Measurements from ENCODE around the gene CCL23.
"Not testable (repeated sequence)": the region's sequence is repeated elsewhere in the genome, so short reads cannot be mapped to it uniquely, and the experiment has no call there.

Gene CCL23

GRCh38 chr17:36017799-36018198 is at the start of gene CCL23:
TSS of gene CCL23 (minus strand) at chr17:36017972. CDS start at chr17:36017897, 75 bp downstream.
- DNase-seq (ENCODE audit: low read depth, low spot score) = no peak

DNA sequence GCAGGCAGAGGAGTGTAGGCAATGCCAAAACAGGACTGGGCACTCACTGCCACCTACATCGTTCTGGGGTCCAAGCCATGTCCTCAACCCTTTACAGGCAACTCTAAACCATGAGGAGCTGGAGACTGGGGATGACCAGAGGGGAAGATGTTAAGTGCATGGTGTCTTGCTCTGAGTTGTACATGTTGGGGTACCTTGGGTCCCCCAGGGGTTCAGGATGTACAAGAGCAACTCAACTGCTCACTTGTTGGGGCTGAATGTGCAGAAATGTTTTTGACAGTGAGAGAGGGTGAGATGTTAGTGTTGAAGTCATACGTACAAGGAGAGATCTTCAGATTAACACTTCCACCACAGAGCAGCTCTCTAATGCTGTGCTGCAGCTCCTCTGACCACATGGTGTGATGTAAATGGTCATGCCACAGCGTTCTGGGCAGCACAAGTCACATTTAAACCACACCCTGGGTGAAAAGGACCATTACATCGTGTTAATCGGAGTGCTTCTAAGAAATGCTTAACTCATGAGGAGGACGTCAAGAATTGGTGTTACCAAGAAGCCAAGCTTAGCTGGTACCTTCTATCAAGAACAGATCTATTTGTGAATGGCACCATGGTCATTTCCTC is 48.7 kb upstream of the CCL23 start:
- no peak for DNase-seq (ENCODE audit: low read depth, low spot score)

GRCh38 chr17:36063786-36064541 is 46.2 kb upstream of the CCL23 start, which contains the start of gene CCL18:
TSS of gene CCL18 (plus strand) at chr17:36064272. CDS start at chr17:36064343, 71 bp downstream.
- DNase-seq (ENCODE audit: low read depth, low spot score) = no peak

DNA sequence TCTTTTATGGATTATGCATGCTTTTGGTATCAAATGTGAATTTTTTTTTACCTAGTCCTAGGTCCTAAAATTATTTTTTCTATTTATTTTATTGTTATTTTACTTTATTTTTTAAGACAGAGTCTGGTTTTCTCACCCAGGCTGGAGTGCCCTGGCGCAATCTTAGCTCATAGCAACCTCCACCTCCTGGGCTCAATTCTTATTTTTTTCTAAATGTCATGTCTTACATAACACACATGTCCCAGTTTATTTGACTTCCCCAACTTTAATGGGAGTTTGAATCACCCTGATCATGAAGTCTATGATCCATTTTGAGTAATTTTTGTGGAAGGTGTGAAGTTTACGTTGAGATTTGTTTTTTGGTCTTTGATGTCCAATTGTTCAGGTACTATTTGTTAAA is 43.0 kb upstream of the CCL23 start:
- DNase-seq (ENCODE audit: low read depth, low spot score) = no peak

GRCh38 chr17:36059406-36059805 is 41.6 kb upstream of the CCL23 start:
- no peak for DNase-seq (ENCODE audit: low read depth, low spot score)

DNA sequence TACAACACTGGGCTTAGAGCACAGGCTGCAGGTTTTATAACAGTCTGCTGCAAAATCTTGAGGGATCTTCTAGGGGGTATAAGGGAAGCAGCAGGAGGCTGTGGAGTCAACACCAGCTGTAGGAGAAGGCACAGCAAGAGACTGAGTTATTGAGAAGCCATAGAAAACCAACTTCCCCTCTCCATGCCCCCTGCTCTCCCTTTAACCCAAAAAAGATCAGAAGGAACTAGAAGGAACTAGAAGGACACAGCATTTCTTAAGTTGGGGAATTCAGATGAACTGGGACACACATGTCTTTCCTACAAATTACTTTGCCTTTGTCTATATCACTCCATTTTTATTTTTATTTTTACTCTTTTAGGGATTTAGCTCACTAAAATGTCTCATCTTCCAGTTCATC is 40.1 kb upstream of the CCL23 start:
- no peak for DNase-seq (ENCODE audit: low read depth, low spot score)

- DNase-seq (ENCODE audit: low read depth, low spot score) = no peak
These were observed 38.2 kb upstream of the CCL23 start for GRCh38 chr17:36055921-36056520.

GRCh38 chr17:36055171-36055570 is 37.4 kb upstream of the CCL23 start:
- DNase-seq (ENCODE audit: low read depth, low spot score) = no peak

DNA sequence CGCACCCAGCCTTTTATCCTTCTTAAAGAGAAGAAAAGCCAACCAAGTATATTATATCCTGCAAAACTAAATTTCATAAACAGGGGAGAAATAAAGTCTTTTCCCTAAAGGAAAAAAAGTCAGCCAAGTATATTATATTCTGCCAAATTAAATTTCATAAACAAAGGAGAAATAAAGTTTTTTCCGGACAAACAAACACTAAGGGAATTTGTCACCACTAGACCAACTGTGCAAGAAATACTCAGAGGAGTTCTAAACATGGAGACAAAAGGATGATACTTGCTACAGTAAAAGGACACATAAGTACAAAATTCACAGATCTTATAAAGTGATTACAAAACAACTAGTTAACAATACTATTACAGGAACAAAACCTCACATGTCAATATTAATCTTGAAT is 31.9 kb upstream of the CCL23 start:
- DNase-seq (ENCODE audit: low read depth, low spot score) = no peak

GRCh38 chr17:36048066-36048465 is 30.3 kb upstream of the CCL23 start:
- DNase-seq (ENCODE audit: low read depth, low spot score) = no peak

DNA sequence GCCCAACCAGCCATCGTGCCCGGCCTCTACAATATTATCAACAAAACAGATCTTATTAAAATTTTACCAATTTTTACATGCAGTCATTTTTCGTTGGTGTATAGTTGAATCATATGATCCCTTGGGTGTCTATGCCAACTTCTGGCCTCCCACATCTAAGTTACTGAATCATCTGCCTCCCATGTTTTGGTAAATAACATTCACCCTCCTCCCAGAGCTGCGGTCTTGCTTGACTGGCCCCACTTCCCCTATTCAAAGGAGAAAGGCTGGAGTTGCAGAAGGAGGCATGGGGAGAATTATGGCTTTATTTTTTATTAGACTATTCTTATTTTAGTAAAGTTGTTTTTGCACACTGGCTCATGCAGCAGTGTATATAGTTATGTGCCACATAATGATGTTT is 18.5 kb upstream of the CCL23 start:
- DNase-seq (ENCODE audit: low read depth, low spot score) = no peak

- no peak for DNase-seq (ENCODE audit: low read depth, low spot score)
These were observed 16.4 kb upstream of the CCL23 start for GRCh38 chr17:36034127-36034526.

GRCh38 chr17:36030956-36031355 is 13.2 kb upstream of the CCL23 start:
- no peak for DNase-seq (ENCODE audit: low read depth, low spot score)

DNA sequence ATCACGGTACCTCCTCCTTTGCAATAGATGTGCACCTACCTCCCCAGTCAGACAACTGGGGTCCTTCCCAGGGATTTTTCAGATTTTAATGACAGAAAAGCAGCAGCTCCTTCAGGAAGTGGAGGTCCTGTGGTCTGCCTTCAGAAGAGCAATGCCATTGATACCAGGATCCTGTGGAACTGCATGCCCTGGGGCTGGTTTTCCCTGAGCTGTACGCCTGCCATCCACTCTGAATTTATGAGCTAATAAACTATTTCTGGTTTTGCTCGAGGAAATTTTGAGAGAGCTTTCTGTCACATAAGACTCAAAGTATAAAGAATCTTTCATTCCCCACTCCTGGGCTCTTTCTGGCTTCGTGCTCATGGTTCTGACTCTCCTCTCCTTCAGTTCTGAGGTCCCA is 10.0 kb upstream of the CCL23 start:
- no peak for DNase-seq (ENCODE audit: low read depth, low spot score)

- DNase-seq (ENCODE audit: low read depth, low spot score) = no peak
These were observed 6.5 kb upstream of the CCL23 start for GRCh38 chr17:36024106-36024869.

DNA sequence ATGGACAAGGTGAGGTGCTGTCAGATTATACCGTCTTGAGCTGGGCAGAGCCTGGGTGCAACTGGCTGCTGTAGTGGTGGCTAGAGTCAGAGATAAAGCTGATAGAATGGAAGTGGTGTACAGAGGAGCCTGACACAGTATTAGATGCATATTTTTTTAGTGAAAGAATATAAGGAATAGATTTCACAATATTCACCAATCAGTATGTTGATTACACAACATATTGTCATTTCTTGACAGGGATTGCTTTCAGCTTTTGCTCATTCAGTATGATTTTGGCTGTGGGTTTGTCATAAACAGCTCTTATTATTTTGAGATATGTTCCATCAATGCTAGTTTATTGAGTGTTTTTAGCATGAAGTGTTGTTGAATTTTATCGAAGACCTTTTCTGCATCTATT is 1.7 kb upstream of the CCL23 start:
- no peak for DNase-seq (ENCODE audit: low read depth, low spot score)

DNA sequence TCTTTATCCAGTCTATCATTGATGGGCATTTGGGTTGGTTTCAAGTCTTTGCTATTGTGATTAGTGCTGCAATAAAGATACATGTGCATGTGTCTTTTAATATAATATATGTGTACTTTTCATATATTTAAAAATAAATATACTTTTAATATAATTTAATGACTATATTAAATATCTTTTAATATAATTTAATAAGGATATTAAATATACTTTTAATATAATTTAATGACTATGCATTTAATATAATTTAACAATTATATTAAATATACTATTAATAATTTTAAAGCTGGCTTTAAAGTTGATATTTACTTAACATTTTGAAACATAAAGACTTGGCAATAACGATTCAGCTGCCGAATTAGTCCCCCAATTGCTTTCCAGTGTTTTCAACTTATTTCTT is 1.2 kb downstream of the CCL23 start:
- no peak for DNase-seq (ENCODE audit: low read depth, low spot score)

DNA sequence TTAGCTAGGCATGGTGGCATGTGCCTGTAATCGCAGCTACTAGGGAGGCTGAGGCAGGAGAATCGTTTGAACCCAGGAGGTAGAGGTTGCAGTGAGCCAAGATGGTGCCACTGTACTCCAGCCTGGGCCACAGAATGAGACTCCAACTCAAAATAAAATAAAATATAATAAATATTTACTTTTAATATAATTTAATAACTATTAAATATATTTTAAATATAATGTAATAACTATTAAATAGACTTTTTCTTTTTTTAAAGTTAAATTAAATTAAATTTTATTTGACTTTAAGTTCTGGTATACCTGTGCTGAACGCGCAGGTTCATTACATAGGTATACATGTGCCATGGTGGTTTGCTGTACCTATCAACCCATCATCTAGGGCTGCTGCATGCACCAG is 1.9 kb downstream of the CCL23 start:
- DNase-seq (ENCODE audit: low read depth, low spot score) = not testable (repeated sequence)

- no peak for DNase-seq (ENCODE audit: low read depth, low spot score)
These were observed 2.8 kb downstream of the CCL23 start for GRCh38 chr17:36014946-36015345.

DNA sequence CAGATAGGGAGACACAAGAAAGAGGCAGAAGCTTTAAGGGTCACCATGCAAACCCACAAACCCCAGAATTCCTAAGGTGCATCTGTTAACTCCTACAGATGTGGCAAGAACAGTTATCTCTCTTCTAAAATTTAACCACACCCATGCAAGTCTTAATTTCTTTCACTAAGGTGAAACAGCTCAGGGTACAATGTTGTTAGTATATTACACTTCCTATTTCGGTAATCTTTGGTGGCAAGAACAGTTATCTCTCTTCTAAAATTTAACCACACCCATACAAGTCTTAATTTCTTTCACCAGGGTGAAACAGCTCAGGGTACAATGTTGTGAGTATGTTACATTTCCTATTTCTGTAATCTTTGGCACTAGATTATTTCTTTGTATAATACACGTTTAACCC is 6.6 kb downstream of the CCL23 start:
- DNase-seq (ENCODE audit: low read depth, low spot score) = no peak

- no peak for DNase-seq (ENCODE audit: low read depth, low spot score)
These were observed 8.6 kb downstream of the CCL23 start for GRCh38 chr17:36008998-36009665.

All from smooth muscle cell of the brain vasculature (primary cell).